T-helper 1 cell treated with Interleukin-12 subunit alpha and Interleukin-12 subunit beta and Interleukin-4 antibody, amounts not matched to agents 30 μg/mL and 1 μg/mL, for 36 hours (primary cell): Measurements from ENCODE around the gene CDRT4.
"Not testable (repeated sequence)": the region's sequence is repeated elsewhere in the genome, so short reads cannot be mapped to it uniquely, and the experiment has no call there.

Experiments used
- H3K27ac Mint-ChIP-seq: one replicate; pipeline ENCODE4 v1.8.0; 2021; ENCODE audit warnings: mild to moderate bottlenecking, mixed read lengths
- H3K27me3 Mint-ChIP-seq: one replicate; pipeline ENCODE4 v1.8.0; 2021; ENCODE audit warnings: low read depth, mixed read lengths
- H3K36me3 Mint-ChIP-seq: one replicate; pipeline ENCODE4 v1.8.0; 2021; ENCODE audit warnings: low read depth, mixed read lengths
- H3K4me1 Mint-ChIP-seq: one replicate; pipeline ENCODE4 v1.8.0; 2021; ENCODE audit warnings: low read depth, mixed read lengths
- H3K4me3 Mint-ChIP-seq: one replicate; pipeline ENCODE4 v1.8.0; 2021; ENCODE audit warnings: mild to moderate bottlenecking, moderate library complexity, mixed read lengths
- H3K9me3 Mint-ChIP-seq: one replicate; pipeline ENCODE4 v1.8.0; 2021; ENCODE audit warnings: mixed read lengths

The CDRT4 gene

GRCh38 chr17:15467592-15467991 is at the start of gene CDRT4:
TSS of gene CDRT4 (minus strand) at chr17:15467621. CDS start at chr17:15440238, 27,383 bp downstream.
- Mint-ChIP-seq H3K27ac (no peak within 1 kb of the TSS), H3K4me3 (no peak within 1 kb of the TSS), H3K9me3 (no peaks in the 10 kb centered on the region), H3K4me1 (no peaks in the 10 kb centered on the region), H3K27me3 (no peaks in the 10 kb centered on the region), H3K36me3 (no peaks in the 10 kb centered on the region)

GRCh38 chr17:15516150-15516549 is 48.7 kb upstream of the CDRT4 start:
- Mint-ChIP-seq H3K4me3 (no peak overlapping the region), H3K9me3 (no peaks in the 10 kb centered on the region), H3K4me1 (peaks cover 3% of the 10 kb centered on the region), H3K36me3 (peaks cover 21% of the 10 kb centered on the region), H3K27ac (no peak overlapping the region), H3K27me3 (no peaks in the 10 kb centered on the region)

- peaks cover 3% of the 10 kb centered on the region for H3K4me1 Mint-ChIP-seq
- H3K4me3 Mint-ChIP-seq = no peak overlapping the region
- no peak overlapping the region for H3K27ac Mint-ChIP-seq
- peaks cover 26% of the 10 kb centered on the region for H3K36me3 Mint-ChIP-seq
- H3K9me3 Mint-ChIP-seq = no peaks in the 10 kb centered on the region
- H3K27me3 Mint-ChIP-seq = no peaks in the 10 kb centered on the region
These were observed 47.0 kb upstream of the CDRT4 start for GRCh38 chr17:15514469-15514868.

DNA sequence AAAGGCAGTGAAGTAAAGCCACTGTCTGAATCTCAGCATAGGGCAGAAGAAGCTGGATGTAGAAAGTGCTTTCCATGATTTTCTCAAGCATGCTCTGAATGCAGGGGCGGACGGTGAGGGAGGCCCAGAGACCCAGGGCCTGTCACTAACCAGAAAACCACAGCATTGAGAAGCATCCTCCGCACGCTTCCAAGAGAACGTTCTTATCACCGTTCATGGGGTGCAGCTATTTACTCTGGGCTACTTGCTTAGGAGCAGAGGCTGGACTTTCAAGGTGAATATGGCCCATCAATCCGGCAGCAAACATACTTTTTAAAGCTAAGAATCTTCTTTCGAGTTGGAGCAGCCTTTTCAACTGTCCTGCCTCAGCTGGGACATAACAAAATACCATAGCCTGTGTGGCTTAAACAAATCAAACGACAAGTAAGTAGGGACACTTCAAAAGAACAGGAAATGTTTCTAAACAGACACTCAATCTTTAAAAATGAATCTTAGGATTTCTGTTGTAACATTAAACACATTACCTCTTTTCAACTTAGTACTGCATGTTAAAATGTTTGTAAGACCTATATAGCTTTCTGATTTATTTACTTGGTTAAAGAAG is 46.5 kb upstream of the CDRT4 start:
- Mint-ChIP-seq H3K27ac (no peak overlapping the region), H3K4me3 (no peak overlapping the region), H3K36me3 (peaks cover 26% of the 10 kb centered on the region)

GRCh38 chr17:15513058-15513791 is 45.8 kb upstream of the CDRT4 start:
- H3K27me3 Mint-ChIP-seq = no peaks in the 10 kb centered on the region
- H3K4me3 Mint-ChIP-seq = no peak overlapping the region
- H3K4me1 Mint-ChIP-seq = peaks cover 3% of the 10 kb centered on the region
- no peak overlapping the region for H3K27ac Mint-ChIP-seq
- H3K36me3 Mint-ChIP-seq = peaks cover 26% of the 10 kb centered on the region
- no peaks in the 10 kb centered on the region for H3K9me3 Mint-ChIP-seq

More for the DNA sequence above, 46.5 kb upstream of the CDRT4 start:
- Mint-ChIP-seq H3K9me3 (no peaks in the 10 kb centered on the region), H3K27me3 (no peaks in the 10 kb centered on the region), H3K4me1 (peaks cover 3% of the 10 kb centered on the region)

DNA sequence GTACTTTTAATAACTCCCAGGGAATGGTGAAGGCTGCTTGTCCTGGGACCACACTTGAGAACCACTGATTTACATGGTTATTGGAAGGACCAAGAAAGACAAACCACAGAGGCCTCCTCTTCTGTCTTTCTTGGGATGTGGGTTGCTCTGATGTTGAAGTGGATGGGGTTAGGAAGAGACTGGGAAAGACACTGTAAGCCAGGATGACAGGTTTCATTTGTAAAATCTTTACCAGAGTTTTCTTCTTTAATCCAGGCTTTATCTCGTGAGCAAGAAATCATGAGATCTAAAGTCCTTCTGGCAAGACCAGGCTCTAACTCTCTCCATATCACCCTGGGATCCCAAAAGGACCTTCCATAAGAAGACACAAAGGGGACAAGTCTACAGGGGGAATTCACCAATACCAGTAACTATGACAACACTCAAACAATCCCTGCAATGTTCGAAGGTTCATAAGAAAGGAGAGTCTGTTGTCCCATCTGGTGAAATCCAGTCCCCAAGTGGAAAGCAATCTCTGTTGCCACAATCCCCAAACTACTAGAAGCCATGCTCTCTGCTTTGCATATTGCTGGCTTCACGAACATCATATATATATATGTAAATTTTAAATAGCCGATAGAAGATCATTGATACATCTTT is 44.8 kb upstream of the CDRT4 start:
- Mint-ChIP-seq H3K9me3 (no peaks in the 10 kb centered on the region), H3K27me3 (no peaks in the 10 kb centered on the region), H3K27ac (no peak overlapping the region), H3K4me3 (no peak overlapping the region), H3K36me3 (peaks cover 26% of the 10 kb centered on the region), H3K4me1 (peaks cover 3% of the 10 kb centered on the region)

DNA sequence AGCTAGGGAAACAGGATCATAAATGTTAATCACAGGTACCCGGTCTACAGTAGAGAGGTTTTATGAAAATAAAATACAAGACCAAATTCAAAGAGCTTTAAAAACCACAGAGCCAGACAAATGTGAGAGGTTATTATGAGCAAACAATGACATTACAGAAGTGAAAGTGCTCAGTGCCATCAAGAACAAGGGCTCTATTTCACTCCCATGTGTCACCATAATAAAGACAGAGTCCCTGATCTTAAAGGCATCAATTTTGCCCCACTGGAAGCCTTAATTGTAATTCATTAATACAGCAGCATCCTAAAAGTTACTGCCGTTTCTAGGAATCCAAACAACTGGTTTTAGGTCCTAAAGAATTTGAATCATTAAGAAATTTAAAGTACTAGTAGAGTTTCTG is 43.7 kb upstream of the CDRT4 start:
- H3K36me3 Mint-ChIP-seq = peaks cover 22% of the 10 kb centered on the region

DNA sequence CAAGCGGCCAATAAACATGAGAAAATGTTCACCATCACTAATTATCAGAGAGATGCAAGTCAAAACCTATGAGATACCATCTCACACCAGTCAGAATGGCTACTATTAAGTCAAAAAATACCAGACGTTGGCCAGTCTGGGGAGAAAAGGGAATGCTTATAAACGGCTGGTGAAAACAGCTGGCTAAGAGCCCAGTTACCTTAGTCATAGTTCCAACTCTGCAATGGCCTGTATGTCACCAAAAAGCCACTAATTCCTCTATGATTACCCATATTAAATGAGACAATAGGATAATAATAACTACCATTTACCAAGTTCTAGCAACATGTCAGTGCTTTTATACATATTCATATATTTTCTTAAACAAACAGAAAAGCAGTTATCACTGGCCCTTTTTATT is 42.9 kb upstream of the CDRT4 start:
- peaks cover 3% of the 10 kb centered on the region for H3K4me1 Mint-ChIP-seq
- H3K27ac Mint-ChIP-seq = no peak overlapping the region
- no peaks in the 10 kb centered on the region for H3K9me3 Mint-ChIP-seq
- H3K27me3 Mint-ChIP-seq = no peaks in the 10 kb centered on the region
- no peak overlapping the region for H3K4me3 Mint-ChIP-seq
- H3K36me3 Mint-ChIP-seq = peaks cover 14% of the 10 kb centered on the region

More for the DNA sequence above, 43.7 kb upstream of the CDRT4 start:
- Mint-ChIP-seq H3K9me3 (no peaks in the 10 kb centered on the region), H3K27ac (no peak overlapping the region), H3K4me1 (peaks cover 3% of the 10 kb centered on the region), H3K4me3 (no peak overlapping the region), H3K27me3 (no peaks in the 10 kb centered on the region)

DNA sequence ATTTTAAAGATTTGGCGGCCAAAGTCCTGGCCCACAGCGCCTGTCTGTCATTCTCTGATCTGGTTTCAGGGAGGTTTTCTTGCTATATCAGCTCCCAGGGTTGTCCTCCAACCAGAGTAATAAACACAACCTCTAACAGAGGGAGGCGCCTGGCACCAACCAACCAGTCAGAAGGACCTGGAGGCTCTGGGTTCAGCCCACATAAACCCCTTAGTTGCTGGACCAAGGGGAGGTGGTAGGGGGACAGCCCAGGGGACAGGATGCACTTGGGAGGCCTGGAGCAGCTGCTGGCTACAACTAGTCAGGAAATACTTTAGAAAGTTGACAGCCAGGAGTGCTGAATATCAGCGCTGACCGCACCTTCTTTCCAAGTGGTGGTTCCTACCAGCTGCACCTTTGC is 41.7 kb upstream of the CDRT4 start:
- Mint-ChIP-seq H3K27ac (no peak overlapping the region), H3K4me1 (no peaks in the 10 kb centered on the region), H3K36me3 (peaks cover 10% of the 10 kb centered on the region), H3K9me3 (no peaks in the 10 kb centered on the region), H3K27me3 (no peaks in the 10 kb centered on the region), H3K4me3 (no peak overlapping the region)

DNA sequence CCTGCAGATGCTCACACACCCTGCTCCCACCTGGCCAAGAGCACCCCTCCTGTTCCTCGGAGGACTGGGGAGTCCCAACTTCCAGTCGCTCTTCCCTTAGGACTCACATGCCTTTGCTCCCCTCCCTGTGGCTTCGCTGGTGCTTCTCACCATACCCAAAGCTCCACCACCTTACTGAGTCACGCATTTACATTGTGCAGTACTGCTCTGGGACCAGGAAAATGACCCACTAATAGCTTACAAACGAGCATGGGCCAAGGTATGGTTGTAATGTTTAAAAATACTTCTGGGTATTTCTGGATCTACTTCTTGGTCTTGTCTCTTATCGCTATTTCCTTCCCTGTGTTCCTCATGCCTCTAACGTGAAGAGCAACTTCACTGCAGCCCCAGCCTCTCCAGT is 41.0 kb upstream of the CDRT4 start:
- H3K36me3 Mint-ChIP-seq = peaks cover 10% of the 10 kb centered on the region
- H3K9me3 Mint-ChIP-seq = no peaks in the 10 kb centered on the region

DNA sequence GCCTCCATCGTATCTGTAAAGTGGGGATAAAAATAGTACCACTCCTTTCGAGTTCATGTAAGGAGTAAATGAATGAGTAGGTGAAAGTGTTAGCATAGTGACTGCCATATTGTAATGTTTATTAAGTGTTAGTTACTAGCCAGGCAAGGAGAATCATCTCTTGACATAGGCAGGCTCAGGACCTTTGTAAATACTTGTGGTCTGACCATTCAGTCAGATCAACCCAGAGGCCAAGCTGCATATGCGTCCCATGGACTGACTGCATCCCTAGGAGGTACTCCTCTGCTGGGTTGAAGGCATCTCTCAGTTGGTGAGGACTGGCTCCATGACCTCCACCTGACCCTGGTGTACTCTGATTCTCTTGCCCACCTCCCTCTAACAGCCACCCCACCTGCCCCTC is 40.5 kb upstream of the CDRT4 start:
- H3K27ac Mint-ChIP-seq = no peak overlapping the region
- no peaks in the 10 kb centered on the region for H3K9me3 Mint-ChIP-seq
- H3K4me3 Mint-ChIP-seq = no peak overlapping the region
- H3K27me3 Mint-ChIP-seq = no peaks in the 10 kb centered on the region
- H3K36me3 Mint-ChIP-seq = peaks cover 10% of the 10 kb centered on the region
- peaks cover under 1% of the 10 kb centered on the region for H3K4me1 Mint-ChIP-seq

More for the DNA sequence above, 41.0 kb upstream of the CDRT4 start:
- Mint-ChIP-seq H3K4me1 (no peaks in the 10 kb centered on the region), H3K27ac (no peak overlapping the region), H3K27me3 (no peaks in the 10 kb centered on the region), H3K4me3 (no peak overlapping the region)

DNA sequence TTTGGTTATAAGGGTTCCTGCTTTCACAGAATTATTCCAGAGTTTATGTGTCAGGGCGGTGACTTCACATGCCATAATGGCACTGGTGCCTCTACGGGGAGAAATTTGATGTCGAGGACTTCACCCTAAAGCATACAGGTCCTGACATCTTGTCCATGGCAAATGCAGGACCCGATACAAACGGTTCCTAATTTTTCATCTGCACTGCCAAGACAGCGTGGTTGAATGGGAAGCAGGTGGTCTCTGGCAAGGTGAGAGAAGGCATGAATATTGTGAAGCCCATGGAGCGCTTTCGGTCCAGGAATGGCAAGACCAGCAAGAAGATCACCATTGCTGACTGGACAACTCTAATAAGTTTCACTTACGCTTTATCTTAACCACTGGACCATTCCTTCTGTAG is 39.6 kb upstream of the CDRT4 start:
- no peak overlapping the region for H3K4me3 Mint-ChIP-seq
- H3K27me3 Mint-ChIP-seq = no peaks in the 10 kb centered on the region
- H3K36me3 Mint-ChIP-seq = peaks cover 11% of the 10 kb centered on the region
- no peak overlapping the region for H3K27ac Mint-ChIP-seq
- H3K4me1 Mint-ChIP-seq = peaks cover 5% of the 10 kb centered on the region
- H3K9me3 Mint-ChIP-seq = no peaks in the 10 kb centered on the region

- peaks cover 16% of the 10 kb centered on the region for H3K36me3 Mint-ChIP-seq
- not testable (repeated sequence) for H3K4me1 Mint-ChIP-seq, H3K9me3 Mint-ChIP-seq, H3K4me3 Mint-ChIP-seq, H3K27me3 Mint-ChIP-seq, H3K27ac Mint-ChIP-seq
These were observed 38.3 kb upstream of the CDRT4 start for GRCh38 chr17:15505708-15506107.

GRCh38 chr17:15503731-15504130 is 36.3 kb upstream of the CDRT4 start:
- H3K9me3 Mint-ChIP-seq = no peaks in the 10 kb centered on the region
- H3K36me3 Mint-ChIP-seq = peaks cover 15% of the 10 kb centered on the region
- H3K27ac Mint-ChIP-seq = no peak overlapping the region
- no peaks in the 10 kb centered on the region for H3K27me3 Mint-ChIP-seq
- H3K4me1 Mint-ChIP-seq = peaks cover 5% of the 10 kb centered on the region
- H3K4me3 Mint-ChIP-seq = no peak overlapping the region
